Measurements from ENCODE around the gene SMC5. TPM values are rescaled to one million over a fixed set of nuclear protein-coding genes. Genes with fewer than 3 reads are reported as not detected.

The SMC5 gene
- total RNA-seq, 4 donors from 2014 or later, result 23.4 to 74.4 (median 39.7) TPM

- H3K4me1 ChIP-seq, result peaks cover 11 to 76% (median 30%) of the 10 kb centered on the region in 3 donors
- H3K27ac ChIP-seq, result peak overlapping the region; percentile 95 to 98 (median 96)
- peak overlapping the region; percentile 86 to 97 for H3K4me3 ChIP-seq
- TF ChIP-seq EP300 (IDR thresholded peaks at IDR 0.05) (no peak), CTCF (IDR thresholded peaks at IDR 0.05) (no peak), POLR2A (IDR thresholded peaks at IDR 0.05) (no peak), POLR2AphosphoS5 (IDR thresholded peaks at IDR 0.05) (no peak)
- ATAC-seq, result no peak
- H3K36me3 ChIP-seq, result peaks cover 0 to 3% of the 10 kb centered on the region in 2 donors
- no peaks in the 10 kb centered on the region for H3K27me3 ChIP-seq
- H3K9me3 ChIP-seq, result no peaks in the 10 kb centered on the region
- 1 to 7% methylated on average over 3 to 10 of the region's 10 CpGs for WGBS, 2 donors (ENCODE audit: low coverage in 1 of 2)
Observed at GRCh38 chr9:70259512-70259802, 679 bp downstream of the SMC5 start.

GRCh38 chr9:70260007-70260443 lies 1.2 kb downstream of the SMC5 start:
- ATAC-seq, result no peak
- Histone ChIP-seq H3K4me1 (peaks cover 11 to 76% (median 30%) of the 10 kb centered on the region in 3 donors), H3K4me3 (peak overlapping the region in 1 of 2 donors; percentile 86), H3K36me3 (peaks cover 0 to 9% of the 10 kb centered on the region in 2 donors), H3K9me3 (no peaks in the 10 kb centered on the region), H3K27ac (peak overlapping the region in 1 of 4 donors; percentile 96), H3K27me3 (no peaks in the 10 kb centered on the region)
- TF ChIP-seq POLR2A (IDR thresholded peaks at IDR 0.05), result no peak
- no peak for TF ChIP-seq EP300 (IDR thresholded peaks at IDR 0.05)
- no peak for TF ChIP-seq CTCF (IDR thresholded peaks at IDR 0.05)
- no peak for TF ChIP-seq POLR2AphosphoS5 (IDR thresholded peaks at IDR 0.05)
- 93 to 94% methylated on average over 6 to 24 of the region's 30 CpGs for WGBS, 2 donors (ENCODE audit: low coverage in 1 of 2)

GRCh38 chr9:70260606-70261005 lies 1.8 kb downstream of the SMC5 start:
- Histone ChIP-seq H3K27me3 (no peaks in the 10 kb centered on the region), H3K27ac (no peak overlapping the region), H3K9me3 (no peaks in the 10 kb centered on the region), H3K4me1 (peaks cover 11 to 72% (median 30%) of the 10 kb centered on the region in 3 donors), H3K36me3 (peaks cover 0 to 14% of the 10 kb centered on the region in 2 donors), H3K4me3 (peak overlapping the region in 1 of 2 donors; percentile 86)
- ATAC-seq, result no peak
- 83 to 94% methylated on average over 3 to 8 of the region's 8 CpGs for WGBS, 2 donors (ENCODE audit: low coverage in 1 of 2)
- TF ChIP-seq CTCF (IDR thresholded peaks at IDR 0.05) (no peak), POLR2A (IDR thresholded peaks at IDR 0.05) (no peak), POLR2AphosphoS5 (IDR thresholded peaks at IDR 0.05) (no peak), EP300 (IDR thresholded peaks at IDR 0.05) (no peak)

GRCh38 chr9:70261131-70261870 lies 2.5 kb downstream of the SMC5 start:
- Histone ChIP-seq H3K9me3 (no peaks in the 10 kb centered on the region), H3K36me3 (peaks cover 0 to 21% of the 10 kb centered on the region in 2 donors), H3K27me3 (no peaks in the 10 kb centered on the region), H3K4me3 (no peak overlapping the region), H3K4me1 (peaks cover 11 to 65% (median 30%) of the 10 kb centered on the region in 3 donors), H3K27ac (no peak overlapping the region)
- no peak for ATAC-seq
- TF ChIP-seq EP300 (IDR thresholded peaks at IDR 0.05), result no peak
- WGBS, 2 donors (ENCODE audit: low coverage in 1 of 2), result 75 to 84% methylated on average over 4 of the region's 4 CpGs

DNA sequence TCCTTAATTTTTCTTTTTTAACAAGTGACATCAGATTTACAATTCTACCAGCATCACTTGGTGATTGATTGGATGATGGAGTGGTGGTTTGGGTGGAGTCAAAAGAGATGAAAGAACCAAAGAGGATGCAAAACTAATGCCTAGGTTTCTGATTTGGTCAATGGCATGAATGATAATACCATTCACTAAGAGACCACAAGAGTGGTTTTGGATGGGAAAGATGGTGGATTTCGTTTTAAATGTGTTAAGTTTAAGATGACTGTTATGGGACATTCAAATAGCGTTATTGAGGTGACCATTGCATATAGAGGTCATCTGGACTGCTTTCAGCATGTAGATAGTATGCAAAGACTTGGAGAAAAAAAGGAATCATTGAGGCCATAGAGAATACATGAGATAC lies 3.6 kb downstream of the SMC5 start:
- Histone ChIP-seq H3K36me3 (peaks cover 0 to 27% of the 10 kb centered on the region in 2 donors), H3K9me3 (no peaks in the 10 kb centered on the region), H3K4me1 (peaks cover 11 to 54% (median 24%) of the 10 kb centered on the region in 3 donors), H3K4me3 (no peak overlapping the region), H3K27ac (peak overlapping the region in 2 of 4 donors; percentile 61 to 74), H3K27me3 (no peaks in the 10 kb centered on the region)
- ATAC-seq, result no peak
- TF ChIP-seq EP300 (IDR thresholded peaks at IDR 0.05), result no peak
- TF ChIP-seq CTCF (IDR thresholded peaks at IDR 0.05), result no peak
- TF ChIP-seq POLR2A (IDR thresholded peaks at IDR 0.05), result no peak
- no peak for TF ChIP-seq POLR2AphosphoS5 (IDR thresholded peaks at IDR 0.05)
- 93% methylated on average over 2 of the region's 2 CpGs for WGBS, 2 donors (ENCODE audit: low coverage in 1 of 2)
